Thyroid gland (tissue), 4 donors: ENCODE data around the gene GAK.

Source experiments
- CTCF ChIP-seq, 6 experiments: fragments of 200-600 bp in 3 of 6; fragments of 450-650 bp in 3 of 6; sonication (generic) in 3 of 6; IDR thresholded peaks; one replicate each; pipeline ENCODE4 v1.5.1; 2016 to 2019; ENCODE audit warnings: antibody characterized with exemption in 6 of 6, mild to moderate bottlenecking in 2 of 6, inconsistent platforms in 1 of 6, moderate library complexity in 1 of 6
- POLR2A ChIP-seq, 2 donors: fragments of 450-650 bp; IDR thresholded peaks; one replicate each; pipeline ENCODE4 v1.6.1; 2017; ENCODE audit warnings: antibody characterized with exemption in 2 of 2, mild to moderate bottlenecking in 2 of 2, moderate library complexity in 1 of 2

GRCh38 chr4:960140-960635 lies 28.1 kb upstream of the GAK start:
- TF ChIP-seq CTCF (IDR thresholded peaks at IDR 0.05) (no peak), POLR2A (IDR thresholded peaks at IDR 0.05) (no peak)
